GM15510 (cell line): ENCODE results near the gene SVOP.

Source experiments
- POLR2A ChIP-seq: IDR thresholded peaks from 3 replicates; pipeline ENCODE4 v1.6.1; 2011; ENCODE audit warnings: borderline replicate concordance; ENCODE audit not compliant: insufficient read length; ENCODE audit errors: extremely low read depth

Gene SVOP

GRCh38 chr12:109020796-109021380 lies at the start of gene SVOP:
SVOP (minus strand) TSS chr12:109021068; CDS start chr12:109020868, 200 bp downstream.
- TF ChIP-seq POLR2A, result no peak

GRCh38 chr12:109069307-109070271 lies 48.7 kb upstream of the SVOP start:
- no peak for TF ChIP-seq POLR2A

- no peak for TF ChIP-seq POLR2A
These were observed 45.0 kb upstream of the SVOP start for GRCh38 chr12:109065853-109066193.

GRCh38 chr12:109065154-109065852 lies 44.4 kb upstream of the SVOP start:
- TF ChIP-seq POLR2A, result no peak

GRCh38 chr12:109064143-109064542 lies 43.3 kb upstream of the SVOP start:
- no peak for TF ChIP-seq POLR2A

GRCh38 chr12:109058773-109059172 lies 37.9 kb upstream of the SVOP start:
- TF ChIP-seq POLR2A, result no peak

GRCh38 chr12:109057376-109057775 lies 36.5 kb upstream of the SVOP start:
- no peak for TF ChIP-seq POLR2A

- TF ChIP-seq POLR2A, result no peak
These were observed 36.0 kb upstream of the SVOP start for GRCh38 chr12:109056891-109057290.

- TF ChIP-seq POLR2A, result no peak
These were observed 33.7 kb upstream of the SVOP start for GRCh38 chr12:109054520-109054919.

GRCh38 chr12:109053382-109054123 lies 32.7 kb upstream of the SVOP start:
- no peak for TF ChIP-seq POLR2A

- peak; percentile 48 for TF ChIP-seq POLR2A
These were observed 31.8 kb upstream of the SVOP start, which contains the start of gene USP30 for GRCh38 chr12:109052414-109053323. USP30 (plus strand) TSS chr12:109052576; CDS start chr12:109052679, 103 bp downstream.

- TF ChIP-seq POLR2A, result no peak
These were observed 31.2 kb upstream of the SVOP start for GRCh38 chr12:109052097-109052413.

- TF ChIP-seq POLR2A, result no peak
These were observed 26.4 kb upstream of the SVOP start for GRCh38 chr12:109047081-109047805.
